ENCODE data around the gene MEIS1.

MEIS1 gene

DNA sequence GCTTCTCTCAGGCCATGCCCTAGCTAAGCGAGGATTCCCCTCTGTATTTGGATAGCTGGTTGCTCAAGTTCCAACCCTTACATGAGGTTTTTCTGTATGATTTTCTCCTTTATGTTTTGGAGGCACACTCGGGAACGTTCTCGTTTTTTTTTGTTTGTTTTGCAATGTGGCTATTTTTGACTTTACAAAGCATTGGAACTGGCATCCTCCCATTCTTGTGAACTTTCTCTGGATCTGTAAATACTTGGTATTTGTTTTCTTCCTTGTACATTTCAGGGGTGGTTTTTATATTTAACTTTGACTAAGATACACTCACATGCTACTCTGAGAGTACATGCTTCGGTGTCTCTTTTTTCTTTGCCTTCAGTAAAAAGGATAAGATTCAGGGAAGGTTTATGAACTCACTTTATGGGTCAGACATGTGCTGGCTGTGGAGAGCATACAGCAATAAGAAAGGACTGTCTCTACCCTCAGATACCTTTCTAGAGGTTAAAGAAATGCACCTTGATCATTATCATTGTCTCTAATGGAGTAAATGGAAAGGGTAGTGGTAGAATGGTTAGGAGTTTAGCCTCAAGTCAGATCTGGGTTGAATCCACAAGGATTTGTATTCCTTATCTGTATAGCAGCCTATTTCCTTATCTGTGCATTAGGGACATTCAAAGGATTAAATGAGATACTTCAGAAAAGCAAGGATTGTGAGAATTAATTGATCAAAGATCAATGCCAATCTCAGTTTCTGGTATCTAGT, 61.9 kb downstream of the MEIS1 start:
- no peak for TF ChIP-seq FOXP2 (optimal IDR thresholded peaks at IDR 0.05; ENCODE audit: control extremely low read depth, extremely low read length, insufficient read depth)

DNA sequence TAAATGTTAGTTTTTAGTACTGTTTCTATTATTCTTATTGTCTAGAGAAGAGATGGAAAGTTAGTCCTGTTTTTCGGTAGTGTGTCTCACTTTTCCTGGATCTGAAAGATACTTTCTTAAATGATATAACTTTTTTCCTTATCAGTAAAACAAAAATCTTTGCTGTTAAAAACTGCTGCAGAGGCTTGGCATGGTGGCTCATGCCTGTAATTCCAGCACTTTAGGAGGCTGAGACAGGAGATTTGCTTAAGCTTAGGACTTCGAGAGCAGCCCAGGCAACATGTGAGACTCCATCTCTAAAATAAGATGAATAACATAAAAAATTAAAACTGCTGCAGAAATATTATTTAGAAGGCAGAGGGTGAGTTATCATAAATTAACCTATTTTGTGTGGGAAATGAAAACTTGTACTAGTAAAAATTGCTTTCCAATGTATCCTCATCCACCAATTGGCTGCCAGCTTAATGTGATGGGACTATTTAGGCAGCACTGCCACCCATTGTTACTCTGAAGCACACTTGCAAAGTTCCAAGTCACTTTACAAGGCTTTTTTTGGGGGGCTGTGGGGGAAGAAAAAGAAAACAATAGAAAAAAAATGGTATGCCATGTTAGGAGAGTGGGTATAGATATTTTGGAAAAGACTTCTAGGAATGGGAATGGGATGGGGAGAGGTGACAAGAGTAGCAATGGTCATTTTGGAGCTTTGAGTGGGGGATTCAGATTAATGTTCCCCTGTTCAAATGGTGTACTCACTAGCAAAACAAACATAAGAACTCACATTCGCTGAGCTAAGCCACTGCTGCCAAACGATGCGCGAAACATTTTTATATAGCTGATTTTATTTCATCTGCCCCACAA, 62.7 kb downstream of the MEIS1 start:
- Histone ChIP-seq H3K4me3 (no peak overlapping the region), H3K9ac (ENCODE audit: insufficient read length) (no peak overlapping the region), H3K9me3 (ENCODE audit: low read depth, low read length) (no peaks in the 10 kb centered on the region), H3K36me3 (ENCODE audit: insufficient read depth, low read length) (peaks cover 98% of the 10 kb centered on the region), H3K27ac (peak overlapping the region; percentile 75)
- no peak for DNase-seq (ENCODE audit: low read depth, low spot score)
- no peak for TF ChIP-seq EZH2 (IDR thresholded peaks at IDR 0.05)
- no peak for TF ChIP-seq FOXP2 (optimal IDR thresholded peaks at IDR 0.05; ENCODE audit: control extremely low read depth, extremely low read length, insufficient read depth)
- no peak for TF ChIP-seq POLR2AphosphoS5 (IDR thresholded peaks at IDR 0.05; ENCODE audit: borderline replicate concordance, low read depth, low read length)

More for the DNA sequence above, 61.9 kb downstream of the MEIS1 start:
- peaks cover 98% of the 10 kb centered on the region for H3K36me3 ChIP-seq (ENCODE audit: insufficient read depth, low read length)
- DNase-seq (ENCODE audit: low read depth, low spot score) = no peak
- H3K4me3 ChIP-seq = no peak overlapping the region
- H3K27ac ChIP-seq = peak overlapping the region; percentile 75
- H3K9me3 ChIP-seq (ENCODE audit: low read depth, low read length) = no peaks in the 10 kb centered on the region
- H3K9ac ChIP-seq (ENCODE audit: insufficient read length) = no peak overlapping the region

DNA sequence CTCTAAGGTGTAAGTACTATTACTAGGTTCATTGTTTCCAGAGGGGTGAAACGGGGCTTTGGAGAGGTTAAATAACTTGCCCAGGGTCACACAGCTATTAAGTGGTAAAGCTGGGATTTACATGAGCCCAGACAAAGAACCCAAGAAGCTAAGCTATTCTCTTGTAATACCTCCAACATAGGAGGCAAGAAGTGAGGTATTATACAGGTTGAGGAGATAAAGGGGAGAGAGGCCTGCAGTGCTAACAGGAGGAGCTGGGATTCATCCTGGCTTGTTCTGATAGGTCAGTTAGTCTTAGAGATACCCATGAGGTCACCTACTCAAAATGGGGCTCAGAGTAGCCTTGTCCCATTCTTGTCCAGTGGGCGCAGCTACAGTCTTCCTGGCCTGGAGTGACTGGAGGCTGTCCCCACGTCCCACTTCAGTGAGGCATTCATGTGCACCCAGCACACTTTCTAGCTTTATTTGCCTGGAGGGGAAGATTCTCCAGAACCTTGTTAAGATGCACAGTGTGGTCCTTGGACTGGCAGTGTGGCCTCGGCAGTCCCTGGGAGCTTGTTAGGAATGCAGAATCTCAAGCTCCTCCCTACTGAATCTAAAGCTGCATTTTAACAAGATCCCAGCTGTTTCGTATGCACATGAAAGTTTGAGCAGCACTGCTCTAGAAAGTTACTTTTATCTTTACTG, 63.5 kb downstream of the MEIS1 start:
- no peak overlapping the region for H3K4me3 ChIP-seq
- H3K36me3 ChIP-seq (ENCODE audit: insufficient read depth, low read length) = peaks cover 98% of the 10 kb centered on the region
- DNase-seq (ENCODE audit: low read depth, low spot score) = no peak
- no peak overlapping the region for H3K9ac ChIP-seq (ENCODE audit: insufficient read length)
- no peaks in the 10 kb centered on the region for H3K9me3 ChIP-seq (ENCODE audit: low read depth, low read length)
- TF ChIP-seq POLR2AphosphoS5 (IDR thresholded peaks at IDR 0.05; ENCODE audit: borderline replicate concordance, low read depth, low read length) = no peak
- no peak for TF ChIP-seq FOXP2 (optimal IDR thresholded peaks at IDR 0.05; ENCODE audit: control extremely low read depth, extremely low read length, insufficient read depth)
- no peak for TF ChIP-seq EZH2 (IDR thresholded peaks at IDR 0.05)
- peak overlapping the region; percentile 75 for H3K27ac ChIP-seq

DNA sequence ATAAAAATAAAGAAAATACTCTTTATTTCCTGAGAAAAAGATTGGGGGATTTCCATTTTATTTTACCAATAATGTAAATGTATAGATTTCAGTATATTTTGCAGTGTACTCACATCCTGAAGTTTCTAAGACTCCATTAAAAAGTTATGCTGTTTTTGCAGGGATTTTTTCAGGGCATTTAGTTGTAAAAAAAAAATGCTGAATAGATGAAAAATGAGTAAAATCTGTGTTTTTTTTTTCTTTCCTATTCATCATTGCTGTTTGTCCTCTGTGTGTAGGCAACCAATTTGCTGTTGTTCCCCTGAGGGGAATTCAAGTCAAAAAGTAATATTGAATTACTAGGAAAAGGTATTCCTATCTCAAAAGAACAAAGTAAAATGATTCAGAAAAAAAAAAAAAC, 66.3 kb downstream of the MEIS1 start:
- DNase-seq (ENCODE audit: low read depth, low spot score) = no peak
- Histone ChIP-seq H3K27ac (peak overlapping the region; percentile 78), H3K9me3 (ENCODE audit: low read depth, low read length) (no peaks in the 10 kb centered on the region), H3K9ac (ENCODE audit: insufficient read length) (no peak overlapping the region), H3K36me3 (ENCODE audit: insufficient read depth, low read length) (peaks cover 98% of the 10 kb centered on the region), H3K4me3 (no peak overlapping the region)
- TF ChIP-seq FOXP2 (optimal IDR thresholded peaks at IDR 0.05; ENCODE audit: control extremely low read depth, extremely low read length, insufficient read depth) (no peak), EZH2 (IDR thresholded peaks at IDR 0.05) (no peak), POLR2AphosphoS5 (IDR thresholded peaks at IDR 0.05; ENCODE audit: borderline replicate concordance, low read depth, low read length) (no peak)

DNA sequence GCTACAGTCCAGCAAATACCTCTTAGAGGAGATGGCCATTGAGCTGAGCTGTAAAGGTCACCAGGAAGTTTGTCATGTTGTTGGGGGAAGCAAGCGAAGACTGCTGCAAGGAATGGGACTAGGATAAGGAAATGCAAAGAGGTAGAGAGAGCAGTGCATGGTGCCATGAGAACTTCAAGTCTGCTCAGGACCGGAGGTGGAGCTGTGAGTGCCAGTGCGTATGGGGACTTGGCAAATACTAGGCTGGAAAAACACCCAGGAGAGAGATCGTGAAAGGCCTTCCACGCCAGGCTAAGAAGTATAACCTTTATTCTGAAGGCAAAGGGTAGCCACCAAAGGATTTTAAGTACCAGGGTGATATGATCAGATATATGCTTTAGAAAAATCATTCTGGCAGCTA, 71.3 kb downstream of the MEIS1 start:
- Histone ChIP-seq H3K36me3 (ENCODE audit: insufficient read depth, low read length) (peaks cover 98% of the 10 kb centered on the region), H3K27ac (peak overlapping the region; percentile 91), H3K4me3 (no peak overlapping the region), H3K9ac (ENCODE audit: insufficient read length) (no peak overlapping the region), H3K9me3 (ENCODE audit: low read depth, low read length) (no peaks in the 10 kb centered on the region)
- DNase-seq (ENCODE audit: low read depth, low spot score) = no peak
- TF ChIP-seq POLR2AphosphoS5 (IDR thresholded peaks at IDR 0.05; ENCODE audit: borderline replicate concordance, low read depth, low read length) (no peak), FOXP2 (optimal IDR thresholded peaks at IDR 0.05; ENCODE audit: control extremely low read depth, extremely low read length, insufficient read depth) (no peak), EZH2 (IDR thresholded peaks at IDR 0.05) (no peak)

DNA sequence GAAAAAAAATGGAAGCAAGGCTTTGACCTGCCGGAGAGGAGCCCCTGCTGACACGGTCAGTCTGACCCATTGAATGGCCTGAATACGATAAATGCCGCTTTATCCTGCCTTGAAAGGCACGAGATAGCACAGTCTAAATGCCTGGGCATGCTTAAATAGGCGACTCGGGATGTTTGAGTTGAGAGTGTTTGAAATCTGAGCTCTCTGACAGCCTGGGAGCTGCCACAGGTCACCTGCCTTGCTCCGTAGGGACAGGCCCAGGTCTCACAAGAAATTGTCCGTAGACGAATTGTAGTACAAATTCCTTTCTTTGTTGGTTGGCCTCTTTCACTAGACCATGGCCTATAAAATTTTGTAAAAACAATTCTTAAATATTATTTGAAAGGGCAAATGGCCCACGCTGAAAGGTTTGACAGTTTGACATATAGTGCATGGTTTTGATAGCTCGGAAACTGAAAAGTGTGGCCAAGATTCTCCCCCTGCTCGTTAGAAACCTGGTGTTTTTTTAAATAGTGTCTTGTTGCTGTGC, 72.8 kb downstream of the MEIS1 start:
- H3K9ac ChIP-seq (ENCODE audit: insufficient read length) = no peak overlapping the region
- H3K36me3 ChIP-seq (ENCODE audit: insufficient read depth, low read length) = peaks cover 98% of the 10 kb centered on the region
- no peak overlapping the region for H3K4me3 ChIP-seq
- TF ChIP-seq FOXP2 (optimal IDR thresholded peaks at IDR 0.05; ENCODE audit: control extremely low read depth, extremely low read length, insufficient read depth) (no peak), EZH2 (IDR thresholded peaks at IDR 0.05) (no peak), POLR2AphosphoS5 (IDR thresholded peaks at IDR 0.05; ENCODE audit: borderline replicate concordance, low read depth, low read length) (0 out of 2 replicates have a peak, but pooled peaks have one; percentile 2)
- no peaks in the 10 kb centered on the region for H3K9me3 ChIP-seq (ENCODE audit: low read depth, low read length)
- H3K27ac ChIP-seq = peak overlapping the region; percentile 91
- DNase-seq (ENCODE audit: low read depth, low spot score) = no peak

DNA sequence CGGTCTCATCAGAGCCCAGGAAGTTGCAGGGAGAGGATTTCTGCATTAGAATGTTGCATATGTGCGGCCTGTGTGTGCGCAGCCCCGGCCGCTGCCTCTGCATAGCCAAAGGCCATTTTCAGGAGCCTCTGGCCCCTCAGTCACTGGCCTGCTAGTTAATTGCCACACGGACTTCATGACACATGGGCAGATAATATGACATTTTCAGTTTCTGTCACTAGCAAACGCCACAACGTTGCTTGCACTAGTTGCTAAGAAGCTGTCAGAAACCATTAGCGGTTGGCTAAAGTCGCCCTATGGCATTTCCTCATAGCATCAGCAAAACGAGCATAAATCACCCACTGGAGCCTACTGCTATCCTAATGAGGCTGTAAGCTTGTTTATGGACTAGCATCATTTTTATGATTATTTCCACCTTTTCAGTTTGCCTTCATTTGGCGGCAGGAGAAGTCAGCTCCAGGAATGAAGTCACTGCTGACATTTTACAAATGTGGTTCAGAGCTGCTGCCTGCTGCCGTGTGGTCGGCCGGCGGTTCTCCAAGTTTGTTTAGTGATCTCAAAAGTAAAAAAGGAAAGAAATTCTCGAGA, 73.7 kb downstream of the MEIS1 start:
- Histone ChIP-seq H3K27ac (peak overlapping the region; percentile 91), H3K4me3 (peak overlapping the region; percentile 15; the same call in 1 of the 2 replicates)

More for the DNA sequence above, 73.7 kb downstream of the MEIS1 start:
- no peak for TF ChIP-seq EZH2 (IDR thresholded peaks at IDR 0.05)
- TF ChIP-seq POLR2AphosphoS5 (IDR thresholded peaks at IDR 0.05; ENCODE audit: borderline replicate concordance, low read depth, low read length) = no peak
- no peak for TF ChIP-seq FOXP2 (optimal IDR thresholded peaks at IDR 0.05; ENCODE audit: control extremely low read depth, extremely low read length, insufficient read depth)
- peaks cover 97% of the 10 kb centered on the region for H3K36me3 ChIP-seq (ENCODE audit: insufficient read depth, low read length)
- H3K9me3 ChIP-seq (ENCODE audit: low read depth, low read length) = no peaks in the 10 kb centered on the region
- no peak for DNase-seq (ENCODE audit: low read depth, low spot score)
- no peak overlapping the region for H3K9ac ChIP-seq (ENCODE audit: insufficient read length)
